Liver (tissue), 3 donors: ENCODE data around the gene PRRT1B.

Experiments
- EGR1 ChIP-seq, 2 donors: IDR thresholded peaks; 2 replicates each; pipeline ENCODE4 v1.6.1; 2016 to 2018; ENCODE audit warnings: antibody characterized with exemption in 2 of 2, low read depth in 2 of 2
- FOXA1 ChIP-seq: IDR thresholded peaks from 2 replicates; pipeline ENCODE4 v1.6.1; 2016; ENCODE audit warnings: antibody characterized with exemption
- GABPA ChIP-seq, 2 donors: IDR thresholded peaks in 1 of 2; conservative IDR thresholded peaks in 1 of 2; 2 replicates each; pipeline ENCODE4 v1.6.1; 2016; ENCODE audit warnings: antibody characterized with exemption in 2 of 2, mild to moderate bottlenecking in 1 of 2, moderate library complexity in 1 of 2
- JUND ChIP-seq, 2 donors: IDR thresholded peaks; 2 replicates each; pipeline ENCODE4 v1.6.1; 2016; ENCODE audit warnings: antibody characterized with exemption in 2 of 2
- RAD21 ChIP-seq, 2 donors: IDR thresholded peaks; 2 replicates each; pipeline ENCODE4 v1.6.1; 2016; ENCODE audit warnings: antibody characterized with exemption in 2 of 2, mild to moderate bottlenecking in 2 of 2
- SP1 ChIP-seq: IDR thresholded peaks from 2 replicates; pipeline ENCODE4 v1.6.1; 2018; ENCODE audit warnings: antibody characterized with exemption, mild to moderate bottlenecking
- TAF1 ChIP-seq: conservative IDR thresholded peaks from 2 replicates; pipeline ENCODE4 v1.6.1; 2016; ENCODE audit warnings: antibody characterized with exemption, mild to moderate bottlenecking
- YY1 ChIP-seq: IDR thresholded peaks from 2 replicates; pipeline ENCODE4 v1.6.1; 2016; ENCODE audit warnings: antibody characterized with exemption, mild to moderate bottlenecking
- TF ChIP-seq, protein P1 (sequence below): fragments of 150-350 bp; IDR thresholded peaks from 2 replicates; pipeline ENCODE4 v1.5.1; 2017; ENCODE audit warnings: improper control_type of control experiment, low read depth, low read length; ENCODE audit not compliant: missing input control
- TF ChIP-seq, protein P2 (sequence below): IDR thresholded peaks from 2 replicates; pipeline ENCODE4 v1.6.1; 2016; ENCODE audit warnings: antibody characterized with exemption
- TF ChIP-seq, protein P3 (sequence below): IDR thresholded peaks from 2 replicates; pipeline ENCODE4 v1.6.1; 2016; ENCODE audit warnings: antibody characterized with exemption
- TF ChIP-seq, protein P4 (sequence below): IDR thresholded peaks from 2 replicates; pipeline ENCODE4 v1.6.1; 2016; ENCODE audit warnings: antibody characterized with exemption, mild to moderate bottlenecking
- donor health status: healthy.
- donor health status: healthy.

DNA sequence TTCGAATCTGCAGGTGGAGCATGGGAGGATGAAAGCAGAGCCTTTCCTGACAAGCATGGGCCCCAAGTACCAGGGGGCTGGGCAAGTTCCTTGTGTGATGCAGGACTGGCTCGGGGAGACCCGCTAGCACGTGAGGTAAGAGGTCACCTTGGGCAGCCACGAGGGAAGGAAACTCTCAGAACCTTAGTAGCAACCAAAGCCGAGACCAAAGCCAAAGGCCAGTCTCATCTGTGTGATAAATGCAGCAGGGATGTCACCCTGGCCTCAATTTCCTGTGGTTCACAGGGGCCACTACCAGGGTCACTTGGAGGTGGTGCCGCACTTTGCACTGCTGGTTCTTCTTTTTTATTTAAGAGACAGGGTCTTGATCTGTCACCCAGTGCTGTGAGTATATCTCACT lies 39.5 kb downstream of the PRRT1B start:
- TF ChIP-seq, protein P1, sequence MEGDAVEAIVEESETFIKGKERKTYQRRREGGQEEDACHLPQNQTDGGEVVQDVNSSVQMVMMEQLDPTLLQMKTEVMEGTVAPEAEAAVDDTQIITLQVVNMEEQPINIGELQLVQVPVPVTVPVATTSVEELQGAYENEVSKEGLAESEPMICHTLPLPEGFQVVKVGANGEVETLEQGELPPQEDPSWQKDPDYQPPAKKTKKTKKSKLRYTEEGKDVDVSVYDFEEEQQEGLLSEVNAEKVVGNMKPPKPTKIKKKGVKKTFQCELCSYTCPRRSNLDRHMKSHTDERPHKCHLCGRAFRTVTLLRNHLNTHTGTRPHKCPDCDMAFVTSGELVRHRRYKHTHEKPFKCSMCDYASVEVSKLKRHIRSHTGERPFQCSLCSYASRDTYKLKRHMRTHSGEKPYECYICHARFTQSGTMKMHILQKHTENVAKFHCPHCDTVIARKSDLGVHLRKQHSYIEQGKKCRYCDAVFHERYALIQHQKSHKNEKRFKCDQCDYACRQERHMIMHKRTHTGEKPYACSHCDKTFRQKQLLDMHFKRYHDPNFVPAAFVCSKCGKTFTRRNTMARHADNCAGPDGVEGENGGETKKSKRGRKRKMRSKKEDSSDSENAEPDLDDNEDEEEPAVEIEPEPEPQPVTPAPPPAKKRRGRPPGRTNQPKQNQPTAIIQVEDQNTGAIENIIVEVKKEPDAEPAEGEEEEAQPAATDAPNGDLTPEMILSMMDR: no peak
- TF ChIP-seq TAF1 (no peak), EGR1 (IDR thresholded peaks at IDR 0.05; ENCODE audit: low read depth in 2 of 2) (no peak), RAD21 (IDR thresholded peaks at IDR 0.05) (no peak), YY1 (no peak), JUND (IDR thresholded peaks at IDR 0.05) (no peak), SP1 (no peak), FOXA1 (no peak), GABPA (IDR thresholded peaks at IDR 0.05 in 1 of 2, conservative IDR thresholded peaks at IDR 0.05 in 1 of 2) (no peak)
- TF ChIP-seq, protein P2, sequence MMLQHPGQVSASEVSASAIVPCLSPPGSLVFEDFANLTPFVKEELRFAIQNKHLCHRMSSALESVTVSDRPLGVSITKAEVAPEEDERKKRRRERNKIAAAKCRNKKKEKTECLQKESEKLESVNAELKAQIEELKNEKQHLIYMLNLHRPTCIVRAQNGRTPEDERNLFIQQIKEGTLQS: no peak
- TF ChIP-seq, protein P3, sequence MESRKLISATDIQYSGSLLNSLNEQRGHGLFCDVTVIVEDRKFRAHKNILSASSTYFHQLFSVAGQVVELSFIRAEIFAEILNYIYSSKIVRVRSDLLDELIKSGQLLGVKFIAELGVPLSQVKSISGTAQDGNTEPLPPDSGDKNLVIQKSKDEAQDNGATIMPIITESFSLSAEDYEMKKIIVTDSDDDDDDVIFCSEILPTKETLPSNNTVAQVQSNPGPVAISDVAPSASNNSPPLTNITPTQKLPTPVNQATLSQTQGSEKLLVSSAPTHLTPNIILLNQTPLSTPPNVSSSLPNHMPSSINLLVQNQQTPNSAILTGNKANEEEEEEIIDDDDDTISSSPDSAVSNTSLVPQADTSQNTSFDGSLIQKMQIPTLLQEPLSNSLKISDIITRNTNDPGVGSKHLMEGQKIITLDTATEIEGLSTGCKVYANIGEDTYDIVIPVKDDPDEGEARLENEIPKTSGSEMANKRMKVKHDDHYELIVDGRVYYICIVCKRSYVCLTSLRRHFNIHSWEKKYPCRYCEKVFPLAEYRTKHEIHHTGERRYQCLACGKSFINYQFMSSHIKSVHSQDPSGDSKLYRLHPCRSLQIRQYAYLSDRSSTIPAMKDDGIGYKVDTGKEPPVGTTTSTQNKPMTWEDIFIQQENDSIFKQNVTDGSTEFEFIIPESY: no peak
- TF ChIP-seq, protein P4, sequence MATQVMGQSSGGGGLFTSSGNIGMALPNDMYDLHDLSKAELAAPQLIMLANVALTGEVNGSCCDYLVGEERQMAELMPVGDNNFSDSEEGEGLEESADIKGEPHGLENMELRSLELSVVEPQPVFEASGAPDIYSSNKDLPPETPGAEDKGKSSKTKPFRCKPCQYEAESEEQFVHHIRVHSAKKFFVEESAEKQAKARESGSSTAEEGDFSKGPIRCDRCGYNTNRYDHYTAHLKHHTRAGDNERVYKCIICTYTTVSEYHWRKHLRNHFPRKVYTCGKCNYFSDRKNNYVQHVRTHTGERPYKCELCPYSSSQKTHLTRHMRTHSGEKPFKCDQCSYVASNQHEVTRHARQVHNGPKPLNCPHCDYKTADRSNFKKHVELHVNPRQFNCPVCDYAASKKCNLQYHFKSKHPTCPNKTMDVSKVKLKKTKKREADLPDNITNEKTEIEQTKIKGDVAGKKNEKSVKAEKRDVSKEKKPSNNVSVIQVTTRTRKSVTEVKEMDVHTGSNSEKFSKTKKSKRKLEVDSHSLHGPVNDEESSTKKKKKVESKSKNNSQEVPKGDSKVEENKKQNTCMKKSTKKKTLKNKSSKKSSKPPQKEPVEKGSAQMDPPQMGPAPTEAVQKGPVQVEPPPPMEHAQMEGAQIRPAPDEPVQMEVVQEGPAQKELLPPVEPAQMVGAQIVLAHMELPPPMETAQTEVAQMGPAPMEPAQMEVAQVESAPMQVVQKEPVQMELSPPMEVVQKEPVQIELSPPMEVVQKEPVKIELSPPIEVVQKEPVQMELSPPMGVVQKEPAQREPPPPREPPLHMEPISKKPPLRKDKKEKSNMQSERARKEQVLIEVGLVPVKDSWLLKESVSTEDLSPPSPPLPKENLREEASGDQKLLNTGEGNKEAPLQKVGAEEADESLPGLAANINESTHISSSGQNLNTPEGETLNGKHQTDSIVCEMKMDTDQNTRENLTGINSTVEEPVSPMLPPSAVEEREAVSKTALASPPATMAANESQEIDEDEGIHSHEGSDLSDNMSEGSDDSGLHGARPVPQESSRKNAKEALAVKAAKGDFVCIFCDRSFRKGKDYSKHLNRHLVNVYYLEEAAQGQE: no peak
